H1 (cell line): ENCODE measurements around the gene PLCB1. TPM values are rescaled to one million over a fixed set of nuclear protein-coding genes. Genes with fewer than 3 reads are reported as not detected.

Source experiments
- CTCF ChIA-PET: fragments of 300-600 bp; sonication (Branson Sonifier 250); formaldehyde crosslinking; loops from one replicate; lab custom pipeline; 2021; ENCODE audit not compliant: partially characterized antibody; lab: Charles Lee
- POLR2A ChIA-PET: fragments of 300-600 bp; sonication (Branson Sonifier 250); formaldehyde crosslinking; loops from one replicate; lab custom pipeline; 2021; ENCODE audit warnings: inconsistent platforms; ENCODE audit not compliant: partially characterized antibody; lab: Charles Lee
- DNase-seq, 2 experiments: peaks; one replicate each; pipeline versions ENCODE4 v3.0.0 to v3.0.0-alpha.2; 2010 to 2022; ENCODE audit warnings: low spot score in 2 of 2, low read depth in 1 of 2, mixed read lengths in 1 of 2
- FAIRE-seq: peaks from 2 replicates; lab custom pipeline; 2011; peaks lifted over from hg19 to GRCh38; lab: Jason Lieb, UNC
- H2AFZ ChIP-seq: 2 replicates; pipeline ENCODE4 v1.8.1; 2012; ENCODE audit warnings: low read length, inconsistent platforms
- H2AK5ac ChIP-seq: 2 replicates; pipeline ENCODE4 v1.6.1; 2013; ENCODE audit warnings: low read depth, low read length
- H2BK120ac ChIP-seq: replicated peaks from 2 replicates; pipeline ENCODE3; 2013; ENCODE audit warnings: low read depth, low read length, inconsistent platforms
- H2BK12ac ChIP-seq: 2 replicates; pipeline ENCODE4 v1.6.1; 2013; ENCODE audit warnings: low read depth, low read length
- H2BK15ac ChIP-seq: 2 replicates; pipeline ENCODE4 v1.6.1; 2013; ENCODE audit warnings: low read length
- H2BK20ac ChIP-seq: 2 replicates; pipeline ENCODE4 v1.6.1; 2013; ENCODE audit warnings: low read length
- H2BK5ac ChIP-seq: 2 replicates; pipeline ENCODE4 v1.6.1; 2013; ENCODE audit warnings: low read depth, low read length
- H3K14ac ChIP-seq: 2 replicates; pipeline ENCODE4 v1.6.1; 2013; ENCODE audit warnings: inconsistent platforms; ENCODE audit not compliant: insufficient read length
- H3K18ac ChIP-seq: 2 replicates; pipeline ENCODE4 v1.6.1; 2013; ENCODE audit warnings: low read length; ENCODE audit errors: extremely low read depth
- H3K23ac ChIP-seq: 2 replicates; pipeline ENCODE4 v1.6.1; 2013; ENCODE audit warnings: inconsistent platforms; ENCODE audit not compliant: insufficient read length
- H3K23me2 ChIP-seq: 2 replicates; pipeline ENCODE4 v1.6.1; 2013; ENCODE audit warnings: low read depth, low read length
- H3K27ac ChIP-seq: 2 replicates; pipeline ENCODE4 v1.6.1; 2011; ENCODE audit warnings: low read depth, low read length, inconsistent platforms
- H3K27me3 ChIP-seq, 4 experiments: replicated peaks in 1 of 4; 1 replicate in 1 of 4; 2 replicates in 3 of 4; pipeline versions ENCODE4 v1.6.1 to v1.8.1; 2011 to 2013; ENCODE audit warnings: low read length in 3 of 4, mild to moderate bottlenecking in 3 of 4, inconsistent platforms in 2 of 4, mixed read lengths in 2 of 4, moderate library complexity in 1 of 4; ENCODE audit not compliant: control insufficient read depth in 3 of 4, insufficient read depth in 3 of 4; ENCODE audit errors: extremely low read depth in 1 of 4
- H3K36me3 ChIP-seq, 4 experiments: 2 replicates each; pipeline versions ENCODE4 v1.6.1 to v1.8.1; 2011 to 2013; ENCODE audit warnings: mild to moderate bottlenecking in 4 of 4, low read length in 3 of 4, moderate library complexity in 2 of 4, control low read depth in 1 of 4, inconsistent platforms in 1 of 4; ENCODE audit not compliant: insufficient read depth in 4 of 4, control insufficient read depth in 2 of 4
- H3K4ac ChIP-seq: replicated peaks from 2 replicates; pipeline ENCODE3; 2013; ENCODE audit warnings: low read length, low read depth, mixed read lengths, inconsistent platforms; ENCODE audit not compliant: insufficient read length
- H3K4me1 ChIP-seq, 4 experiments: replicated peaks in 1 of 4; 1 replicate in 1 of 4; 2 replicates in 3 of 4; pipeline versions ENCODE4 v1.6.1 to v1.8.1; 2011 to 2013; ENCODE audit warnings: low read length in 3 of 4, inconsistent platforms in 2 of 4, mixed read lengths in 1 of 4; ENCODE audit not compliant: insufficient read depth in 4 of 4, control insufficient read depth in 3 of 4
- H3K4me2 ChIP-seq, 2 experiments: 2 replicates each; pipeline versions ENCODE4 v1.6.1 to v1.8.1; 2011 to 2013; ENCODE audit warnings: low read depth in 2 of 2, low read length in 2 of 2, control low read depth in 1 of 2, inconsistent platforms in 1 of 2, mild to moderate bottlenecking in 1 of 2; ENCODE audit not compliant: insufficient read depth in 1 of 2
- H3K4me3 ChIP-seq, 4 experiments: fragments of 200-600, 300-600 bp in 1 of 4; sonication (generic), shearing (Covaris generic), sonication (Bioruptor Twin) in 1 of 4; 2 replicates each; pipeline versions ENCODE4 v1.5.1 to v1.8.1; 2011 to 2016; ENCODE audit warnings: low read length in 4 of 4, low read depth in 3 of 4, control low read depth in 2 of 4, inconsistent platforms in 2 of 4, mild to moderate bottlenecking in 2 of 4, mixed read lengths in 1 of 4, moderate library complexity in 1 of 4; ENCODE audit not compliant: insufficient read depth in 2 of 4; ENCODE audit errors: extremely low read depth in 1 of 4
- H3K56ac ChIP-seq: replicated peaks from 2 replicates; pipeline ENCODE3; 2013; ENCODE audit warnings: low read depth, mild to moderate bottlenecking, mixed read lengths, low read length, inconsistent platforms; ENCODE audit not compliant: insufficient read length
- H3K79me1 ChIP-seq: 2 replicates; pipeline ENCODE4 v1.6.1; 2013; ENCODE audit warnings: low read depth, low read length, control low read depth
- H3K79me2 ChIP-seq, 2 experiments: 2 replicates each; pipeline versions ENCODE4 v1.6.1 to v1.8.1; 2012 to 2013; ENCODE audit warnings: low read length in 2 of 2, mild to moderate bottlenecking in 2 of 2, inconsistent platforms in 1 of 2; ENCODE audit not compliant: insufficient read depth in 2 of 2, control insufficient read depth in 1 of 2
- H3K9ac ChIP-seq, 4 experiments: replicated peaks in 1 of 4; 1 replicate in 1 of 4; 2 replicates in 3 of 4; pipeline versions ENCODE4 v1.6.1 to v1.8.1; 2011 to 2013; ENCODE audit warnings: low read depth in 3 of 4, low read length in 3 of 4, control low read depth in 2 of 4, mild to moderate bottlenecking in 2 of 4, moderate library complexity in 2 of 4, inconsistent platforms in 1 of 4; ENCODE audit errors: extremely low read depth in 1 of 4
- H3K9me3 ChIP-seq, 2 experiments: 2 replicates each; pipeline versions ENCODE4 v1.6.1 to v1.8.1; 2012 to 2013; ENCODE audit warnings: mild to moderate bottlenecking in 2 of 2, moderate library complexity in 2 of 2, control low read depth in 1 of 2, inconsistent platforms in 1 of 2, low read depth in 1 of 2, low read length in 1 of 2, mixed read lengths in 1 of 2; ENCODE audit not compliant: insufficient read depth in 2 of 2
- H4K20me1 ChIP-seq, 2 experiments: replicated peaks in 1 of 2; 2 replicates each; pipeline versions ENCODE3 to v1.8.1; 2011 to 2013; ENCODE audit warnings: inconsistent platforms in 2 of 2, low read length in 2 of 2, mild to moderate bottlenecking in 1 of 2; ENCODE audit not compliant: insufficient read depth in 2 of 2, control insufficient read depth in 1 of 2
- H4K5ac ChIP-seq: 2 replicates; pipeline ENCODE4 v1.6.1; 2013; ENCODE audit warnings: low read length, low read depth, mixed read lengths, inconsistent platforms; ENCODE audit not compliant: insufficient read length
- H4K8ac ChIP-seq: 2 replicates; pipeline ENCODE4 v1.8.0; 2013; ENCODE audit warnings: mild to moderate bottlenecking, moderate library complexity, low read length, inconsistent platforms; ENCODE audit not compliant: insufficient read depth; ENCODE audit errors: extremely low read depth
- H4K91ac ChIP-seq: replicated peaks from 2 replicates; pipeline ENCODE3; 2013; ENCODE audit warnings: low read length, mixed read lengths, inconsistent platforms; ENCODE audit not compliant: insufficient read length
- CBX8 ChIP-seq: fragments of 300-800, 300-1000 bp; sonication (generic); IDR thresholded peaks from 2 replicates; pipeline ENCODE4 v1.7.1; 2016; ENCODE audit warnings: low read depth, low read length, borderline replicate concordance
- CREB1 ChIP-seq: IDR thresholded peaks from 2 replicates; pipeline ENCODE4 v1.6.1; 2012; ENCODE audit warnings: inconsistent platforms
- KDM5A ChIP-seq: fragments of 200-600 bp; IDR thresholded peaks from 2 replicates; pipeline ENCODE4 v1.7.1; 2012; ENCODE audit warnings: mild to moderate bottlenecking, low read length, inconsistent platforms, mixed read lengths
- POLR2AphosphoS5 ChIP-seq: IDR thresholded peaks from 2 replicates; pipeline ENCODE4 v1.6.1; 2011; ENCODE audit warnings: low read depth, low read length
- RAD21 ChIP-seq, 2 experiments: IDR thresholded peaks in 1 of 2; conservative IDR thresholded peaks in 1 of 2; 2 replicates each; pipeline ENCODE4 v1.6.1; 2011; ENCODE audit warnings: low read depth in 2 of 2, low read length in 2 of 2, improper control_type of control experiment in 1 of 2, inconsistent platforms in 1 of 2, mild to moderate bottlenecking in 1 of 2, moderate library complexity in 1 of 2
- RBBP5 ChIP-seq: IDR thresholded peaks from 2 replicates; pipeline ENCODE4 v1.7.1; 2012; ENCODE audit warnings: low read depth, mild to moderate bottlenecking, inconsistent platforms, low read length, moderate library complexity, borderline replicate concordance
- SIN3A ChIP-seq, 2 experiments: IDR thresholded peaks in 1 of 2; conservative IDR thresholded peaks in 1 of 2; 2 replicates each; pipeline ENCODE4 v1.6.1; 2011 to 2012; ENCODE audit warnings: low read length in 2 of 2, improper control_type of control experiment in 1 of 2, low read depth in 1 of 2, mild to moderate bottlenecking in 1 of 2
- SP2 ChIP-seq: IDR thresholded peaks from 2 replicates; pipeline ENCODE4 v1.6.1; 2012; ENCODE audit warnings: mild to moderate bottlenecking, low read length, inconsistent platforms
- TAF7 ChIP-seq: optimal IDR thresholded peaks from 2 replicates; pipeline ENCODE3; 2011; ENCODE audit warnings: low read depth, mild to moderate bottlenecking, inconsistent platforms, low read length, moderate library complexity, borderline replicate concordance
- WGBS, 2 experiments: shearing (Covaris generic) in 1 of 2; methylation state at CpG; one replicate each; pipeline versions ENCODE4 v1.1.6 to v1.1.7; 2013 to 2015; ENCODE audit warnings: low lambda C conversion rate in 2 of 2, mixed read lengths in 2 of 2, inconsistent platforms in 1 of 2, low coverage in 1 of 2, missing lambda C conversion rate in 1 of 2; ENCODE audit not compliant: insufficient replicate concordance in 2 of 2, insufficient coverage in 1 of 2, insufficient read length in 1 of 2; ENCODE audit errors: extremely low coverage in 1 of 2, missing lambda C conversion rate in 1 of 2; 5-methylcytosine and 5-hydroxymethylcytosine counted together
- polyA plus RNA-seq, 7 experiments: library from polyadenylated mRNA; depleted of rRNA in 3 of 7; stranded (reverse) in 5 of 7; unstranded in 2 of 7; fragments of >200 nt in 5 of 7; fragments of 200-250 nt in 2 of 7; gene quantifications; 1 replicate in 5 of 7; 2 replicates in 1 of 7; 4 replicates in 1 of 7; pipeline versions ENCODE4 v1.2.1 to v1.2.3, GENCODE V29; 2011 to 2013; ENCODE audit warnings: missing spikeins in 2 of 7, mixed read lengths in 2 of 7
- total RNA-seq: library from RNA; stranded (reverse); fragmentation: NEBNext Ultra II Directional; extraction: Animal tissue kit (Norgen Biotek cat#: 25700); gene quantifications from 2 replicates; pipeline ENCODE4 v1.2.1, GENCODE V29; 2021
- TF ChIP-seq, protein P1 (sequence below): IDR thresholded peaks from 2 replicates; pipeline ENCODE4 v1.6.1; 2012; ENCODE audit warnings: low read length, inconsistent platforms
- TF ChIP-seq, protein P2 (sequence below): IDR thresholded peaks from 2 replicates; pipeline ENCODE4 v1.6.1; 2011; ENCODE audit warnings: low read depth, mild to moderate bottlenecking, low read length; ENCODE audit not compliant: insufficient read depth

Gene PLCB1
- total and polyA plus RNA-seq, 2 of the 8 experiments (the other 6 are each of a cell fraction or from before 2014, with no cell fraction given), result 2.6 to 9.1 TPM

DNA sequence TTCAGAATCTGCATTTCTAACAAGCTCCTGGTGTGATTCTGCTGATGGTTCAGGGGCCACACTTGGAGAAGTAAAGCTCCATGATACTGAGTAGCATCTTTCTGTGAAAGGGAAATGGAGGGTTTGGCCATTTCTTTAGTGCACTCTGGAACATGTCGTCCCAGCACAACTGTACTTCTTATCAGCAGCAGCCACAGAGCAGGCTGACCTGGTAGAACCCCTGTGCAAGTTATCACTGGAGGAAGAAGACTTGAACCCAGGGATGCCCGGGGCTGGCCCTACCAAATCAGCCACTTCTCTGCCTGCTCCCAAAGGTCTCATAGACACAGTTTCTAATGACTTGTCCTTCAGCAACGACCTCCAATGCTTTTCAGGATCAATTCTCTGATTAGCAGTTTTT, 582.1 kb downstream of the PLCB1 start:
- no peaks in the 10 kb centered on the region for H4K20me1 ChIP-seq
- no peak overlapping the region for H2BK12ac ChIP-seq
- no peak overlapping the region for H4K8ac ChIP-seq
- H2BK5ac ChIP-seq, result no peak overlapping the region
- no peak overlapping the region for H3K9ac ChIP-seq
- no peak overlapping the region for H2BK20ac ChIP-seq
- no peaks in the 10 kb centered on the region for H3K79me1 ChIP-seq
- no peak overlapping the region for H2BK120ac ChIP-seq
- H2BK15ac ChIP-seq, result no peak overlapping the region
- H3K79me2 ChIP-seq, result no peaks in the 10 kb centered on the region
- CTCF ChIA-PET, result interaction anchor here (0.6 to 3.0 kb wide), 2 partner anchors 8 to 729 kb away, joined by 3 to 15 read pairs; no protein-coding TSS in a partner anchor
- no peak overlapping the region for H3K14ac ChIP-seq
- H3K36me3 ChIP-seq, result no peaks in the 10 kb centered on the region; a peak in 1 of 8 replicates
- H3K23me2 ChIP-seq, result no peaks in the 10 kb centered on the region
- FAIRE-seq (no peak), DNase-seq (no peak)
- no peak overlapping the region for H3K4me3 ChIP-seq
- H3K27me3 ChIP-seq, result no peaks in the 10 kb centered on the region
- no peak overlapping the region for H3K23ac ChIP-seq
- no peak overlapping the region for H2AFZ ChIP-seq
- H4K91ac ChIP-seq, result no peak overlapping the region
- POLR2A ChIA-PET, result no interaction called here
- no peak overlapping the region for H3K18ac ChIP-seq
- H3K27ac ChIP-seq, result no peak overlapping the region
- H3K4ac ChIP-seq, result no peak overlapping the region
- WGBS, 2 experiments, result 89% methylated on average over 3 of the region's 3 CpGs; no CpG with 5 or more reads in 1 of the 2 experiments
- H4K5ac ChIP-seq, result no peak overlapping the region
- no peak overlapping the region for H2AK5ac ChIP-seq
- no peak overlapping the region for H3K56ac ChIP-seq
- no peak overlapping the region for H3K4me2 ChIP-seq
- peaks cover 0 to 2% (median under 1%) of the 10 kb centered on the region in 4 experiments; a peak in 2 of 7 replicates for H3K4me1 ChIP-seq
- H3K9me3 ChIP-seq, result no peaks in the 10 kb centered on the region
- TF ChIP-seq CBX8 (no peak), SP2 (no peak), POLR2AphosphoS5 (no peak), TAF7 (no peak), CREB1 (no peak), RAD21 (IDR thresholded peaks at IDR 0.05 in 1 of 2, conservative IDR thresholded peaks at IDR 0.05 in 1 of 2; ENCODE audit: low read depth in 2 of 2, low read length in 2 of 2) (no peak), RBBP5 (no peak), KDM5A (no peak), SIN3A (conservative IDR thresholded peaks at IDR 0.05 in 1 of 2, IDR thresholded peaks at IDR 0.05 in 1 of 2; ENCODE audit: low read depth in 1 of 2, low read length in 2 of 2) (no peak)
- TF ChIP-seq, protein P1, sequence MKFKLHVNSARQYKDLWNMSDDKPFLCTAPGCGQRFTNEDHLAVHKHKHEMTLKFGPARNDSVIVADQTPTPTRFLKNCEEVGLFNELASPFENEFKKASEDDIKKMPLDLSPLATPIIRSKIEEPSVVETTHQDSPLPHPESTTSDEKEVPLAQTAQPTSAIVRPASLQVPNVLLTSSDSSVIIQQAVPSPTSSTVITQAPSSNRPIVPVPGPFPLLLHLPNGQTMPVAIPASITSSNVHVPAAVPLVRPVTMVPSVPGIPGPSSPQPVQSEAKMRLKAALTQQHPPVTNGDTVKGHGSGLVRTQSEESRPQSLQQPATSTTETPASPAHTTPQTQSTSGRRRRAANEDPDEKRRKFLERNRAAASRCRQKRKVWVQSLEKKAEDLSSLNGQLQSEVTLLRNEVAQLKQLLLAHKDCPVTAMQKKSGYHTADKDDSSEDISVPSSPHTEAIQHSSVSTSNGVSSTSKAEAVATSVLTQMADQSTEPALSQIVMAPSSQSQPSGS, result no peak
- TF ChIP-seq, protein P2, sequence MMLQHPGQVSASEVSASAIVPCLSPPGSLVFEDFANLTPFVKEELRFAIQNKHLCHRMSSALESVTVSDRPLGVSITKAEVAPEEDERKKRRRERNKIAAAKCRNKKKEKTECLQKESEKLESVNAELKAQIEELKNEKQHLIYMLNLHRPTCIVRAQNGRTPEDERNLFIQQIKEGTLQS, result no peak
